A673 (cell line): ENCODE measurements around the gene JMJD1C. TPM values are rescaled to one million over a fixed set of nuclear protein-coding genes. Genes with fewer than 3 reads are reported as not detected.

Experiments used
- BruUV-seq: library from RNA; stranded (reverse); fragments of 400-500 nt; replicated peaks from 2 replicates; lab custom pipeline; 2021; lab: Mats Ljungman, UMichigan
- CTCF ChIA-PET: fragments of 300-600 bp; sonication (Branson Sonifier 250); formaldehyde crosslinking; loops from one replicate; lab custom pipeline; 2022; ENCODE audit warnings: antibody characterized with exemption; lab: Charles Lee
- POLR2A ChIA-PET: fragments of 300-600 bp; sonication (Branson Sonifier 250); formaldehyde crosslinking; loops from one replicate; lab custom pipeline; 2022; ENCODE audit warnings: antibody characterized with exemption; ENCODE audit not compliant: low non-redundant PET; lab: Charles Lee
- DNase-seq: peaks from one replicate; pipeline ENCODE4 v3.0.0-alpha.2; 2015; ENCODE audit warnings: low spot score
- H3K27ac ChIP-seq: fragments of 200-600 bp; sonication (generic); 2 replicates; pipeline ENCODE4 v1.5.1; 2016; ENCODE audit warnings: mixed run types, low read depth, mild to moderate bottlenecking, mixed read lengths, antibody characterized with exemption, low read length; ENCODE audit not compliant: poor library complexity, severe bottlenecking
- H3K27me3 ChIP-seq: fragments of 200-600 bp; sonication (generic); replicated peaks from 2 replicates; pipeline ENCODE4 v1.6.1; 2017; ENCODE audit warnings: mixed run types, low read depth, mild to moderate bottlenecking, mixed read lengths, antibody characterized with exemption, low read length; ENCODE audit not compliant: insufficient read depth, poor library complexity
- H3K36me3 ChIP-seq: fragments of 200-600 bp; sonication (generic); 2 replicates; pipeline ENCODE4 v1.6.1; 2016; ENCODE audit warnings: mixed run types, mild to moderate bottlenecking, mixed read lengths, antibody characterized with exemption, low read length; ENCODE audit not compliant: insufficient read depth, poor library complexity, severe bottlenecking
- H3K4me1 ChIP-seq: fragments of 200-600 bp; sonication (generic); 2 replicates; pipeline ENCODE4 v1.6.1; 2017; ENCODE audit warnings: mixed run types, mild to moderate bottlenecking, mixed read lengths, antibody characterized with exemption, low read length; ENCODE audit not compliant: insufficient read depth, poor library complexity, severe bottlenecking
- H3K4me3 ChIP-seq: fragments of 200-600 bp; sonication (generic); 2 replicates; pipeline ENCODE4 v1.5.1; 2016; ENCODE audit warnings: low read depth, mixed run types, mild to moderate bottlenecking, mixed read lengths, low read length; ENCODE audit not compliant: poor library complexity, severe bottlenecking
- H3K9me3 ChIP-seq: fragments of 200-600 bp; sonication (generic); 2 replicates; pipeline ENCODE4 v1.6.1; 2016; ENCODE audit warnings: mixed run types, low read depth, mild to moderate bottlenecking, mixed read lengths, antibody characterized with exemption, low read length; ENCODE audit not compliant: poor library complexity, severe bottlenecking
- EZH2 ChIP-seq: fragments of 200-600 bp; sonication (generic); IDR thresholded peaks from 2 replicates; pipeline ENCODE4 v1.6.1; 2017; ENCODE audit warnings: borderline replicate concordance, low read depth, mild to moderate bottlenecking, mixed read lengths, antibody characterized with exemption, low read length; ENCODE audit not compliant: poor library complexity, severe bottlenecking
- intact Hi-C: fragments of 100-400 bp; cut with micrococcal nuclease; formaldehyde crosslinking; loops from one replicate; pipeline ENCODE4 v1.10.0; 2022; ENCODE audit not compliant: unreplicated experiment
- total RNA-seq: library from RNA; stranded (reverse); gene quantifications from 2 replicates; pipeline ENCODE4 v1.2.3, GENCODE V29; 2021
- TF ChIP-seq, protein P1 (sequence below): fragments of 300-800, 200-600 bp; sonication (generic); conservative IDR thresholded peaks from 2 replicates; pipeline ENCODE4 v1.5.1; 2017; ENCODE audit warnings: low read depth, mild to moderate bottlenecking, antibody characterized with exemption, low read length, moderate library complexity, mixed read lengths

JMJD1C gene
- total RNA-seq, 1 experiment from 2014 or later = 71.4 TPM

DNA sequence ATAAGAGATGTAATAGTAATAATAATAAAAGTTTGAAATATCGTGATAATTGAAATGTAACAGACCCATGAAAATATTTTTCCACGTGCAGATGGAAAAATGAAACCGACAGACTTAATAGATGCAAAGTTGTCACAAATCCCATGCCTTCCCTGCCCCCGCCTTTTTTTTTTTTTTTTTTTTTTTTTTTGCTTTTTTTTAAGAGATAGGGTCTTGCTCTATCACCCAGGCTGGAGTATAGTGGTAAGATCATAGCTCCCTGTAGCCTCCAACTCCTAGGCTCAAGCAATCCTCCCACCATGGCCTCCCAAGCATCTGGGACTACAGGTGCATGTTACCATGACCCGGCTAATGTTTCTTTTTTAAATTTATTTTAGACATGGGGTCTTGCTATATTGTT lies 80.5 kb downstream of the JMJD1C start:
- no TSS peak for BruUV-seq
- ChIA-PET POLR2A (no interaction called here), CTCF (no interaction called here)
- TF ChIP-seq EZH2 = no peak
- TF ChIP-seq, protein P1, sequence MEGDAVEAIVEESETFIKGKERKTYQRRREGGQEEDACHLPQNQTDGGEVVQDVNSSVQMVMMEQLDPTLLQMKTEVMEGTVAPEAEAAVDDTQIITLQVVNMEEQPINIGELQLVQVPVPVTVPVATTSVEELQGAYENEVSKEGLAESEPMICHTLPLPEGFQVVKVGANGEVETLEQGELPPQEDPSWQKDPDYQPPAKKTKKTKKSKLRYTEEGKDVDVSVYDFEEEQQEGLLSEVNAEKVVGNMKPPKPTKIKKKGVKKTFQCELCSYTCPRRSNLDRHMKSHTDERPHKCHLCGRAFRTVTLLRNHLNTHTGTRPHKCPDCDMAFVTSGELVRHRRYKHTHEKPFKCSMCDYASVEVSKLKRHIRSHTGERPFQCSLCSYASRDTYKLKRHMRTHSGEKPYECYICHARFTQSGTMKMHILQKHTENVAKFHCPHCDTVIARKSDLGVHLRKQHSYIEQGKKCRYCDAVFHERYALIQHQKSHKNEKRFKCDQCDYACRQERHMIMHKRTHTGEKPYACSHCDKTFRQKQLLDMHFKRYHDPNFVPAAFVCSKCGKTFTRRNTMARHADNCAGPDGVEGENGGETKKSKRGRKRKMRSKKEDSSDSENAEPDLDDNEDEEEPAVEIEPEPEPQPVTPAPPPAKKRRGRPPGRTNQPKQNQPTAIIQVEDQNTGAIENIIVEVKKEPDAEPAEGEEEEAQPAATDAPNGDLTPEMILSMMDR = no peak
- intact Hi-C loops = no loop called here
- Histone ChIP-seq H3K4me3 (no peak overlapping the region), H3K4me1 (no peaks in the 10 kb centered on the region), H3K36me3 (no peaks in the 10 kb centered on the region), H3K27me3 (no peaks in the 10 kb centered on the region), H3K9me3 (peaks cover 16% of the 10 kb centered on the region), H3K27ac (no peak overlapping the region)
- DNase-seq = no peak

DNA sequence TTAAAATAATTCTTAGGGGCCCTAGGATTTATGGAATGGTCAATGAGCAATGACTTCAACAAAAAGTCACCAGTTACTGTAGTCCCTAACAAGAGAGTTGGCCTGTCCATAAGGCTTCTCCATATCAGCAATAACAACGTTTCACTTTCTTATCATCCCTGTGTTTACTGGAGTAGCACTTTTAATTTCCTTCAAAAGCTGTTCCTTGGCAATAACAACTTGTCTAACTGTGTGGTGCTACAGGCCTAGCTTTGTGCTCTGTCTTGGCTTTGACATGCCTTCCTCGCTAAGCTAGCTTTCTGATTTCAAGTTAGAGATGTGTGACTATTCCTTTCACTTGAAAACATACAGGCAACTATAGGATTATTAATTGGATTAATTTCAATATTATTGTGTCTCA lies 81.1 kb downstream of the JMJD1C start:
- POLR2A ChIA-PET = no interaction called here
- H3K9me3 ChIP-seq = peaks cover 11% of the 10 kb centered on the region
- intact Hi-C loops = no loop called here
- no peak for TF ChIP-seq EZH2
- TF ChIP-seq, protein P1 = no peak
- no peaks in the 10 kb centered on the region for H3K36me3 ChIP-seq
- H3K4me3 ChIP-seq = no peak overlapping the region
- no peak overlapping the region for H3K27ac ChIP-seq
- H3K27me3 ChIP-seq = no peaks in the 10 kb centered on the region
- CTCF ChIA-PET = no interaction called here
- DNase-seq = no peak
- BruUV-seq = no TSS peak
- no peaks in the 10 kb centered on the region for H3K4me1 ChIP-seq

GRCh38 chr10:63384001-63384400 lies 81.8 kb downstream of the JMJD1C start:
- ChIA-PET CTCF (no interaction called here), POLR2A (no interaction called here)
- no peak for DNase-seq
- Histone ChIP-seq H3K9me3 (peaks cover 8% of the 10 kb centered on the region), H3K27me3 (no peaks in the 10 kb centered on the region), H3K4me1 (peaks cover 5% of the 10 kb centered on the region), H3K27ac (no peak overlapping the region), H3K4me3 (no peak overlapping the region), H3K36me3 (no peaks in the 10 kb centered on the region)
- no TSS peak for BruUV-seq
- intact Hi-C loops = no loop called here
- no peak for TF ChIP-seq EZH2
- TF ChIP-seq, protein P1 = no peak
